ENCODE results near the gene PHF1.
"Not testable (repeated sequence)": the region's sequence is repeated elsewhere in the genome, so short reads cannot be mapped to it uniquely, and the experiment has no call there.

Gene PHF1

DNA sequence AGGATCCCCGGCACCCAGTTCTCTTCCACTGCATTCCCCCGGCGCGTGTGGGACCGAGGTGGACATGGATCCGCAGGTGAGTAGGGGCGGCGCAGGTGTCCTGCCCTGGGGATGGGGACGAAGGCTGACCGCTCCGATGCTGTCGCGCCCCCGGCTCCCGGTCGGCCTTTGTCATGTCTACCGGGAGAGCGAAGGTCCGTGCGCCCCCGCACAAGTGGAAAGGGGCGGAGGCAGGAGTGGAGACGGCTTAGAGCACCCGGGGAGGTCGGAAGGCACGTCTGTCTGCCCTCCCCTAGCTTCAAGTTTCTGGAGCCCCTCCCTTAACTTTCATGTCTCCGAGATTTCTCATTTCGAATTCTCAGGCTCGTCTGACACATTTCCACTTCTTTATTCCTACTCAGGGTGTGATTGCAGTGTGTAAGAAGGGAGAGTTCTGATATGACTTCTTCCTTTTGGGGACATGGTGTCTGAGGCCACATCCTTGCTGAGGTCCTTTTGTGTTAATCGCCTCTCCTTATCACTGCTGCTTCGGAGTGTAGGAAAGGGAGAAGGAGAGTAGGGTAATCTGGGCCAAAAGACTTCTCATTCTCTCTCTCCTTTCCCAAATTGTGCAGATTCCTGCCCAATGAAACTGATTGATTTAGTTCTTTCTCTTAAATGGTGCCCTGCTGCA is 18.8 kb upstream of the PHF1 start:
- DNase-seq, result no peak

DNA sequence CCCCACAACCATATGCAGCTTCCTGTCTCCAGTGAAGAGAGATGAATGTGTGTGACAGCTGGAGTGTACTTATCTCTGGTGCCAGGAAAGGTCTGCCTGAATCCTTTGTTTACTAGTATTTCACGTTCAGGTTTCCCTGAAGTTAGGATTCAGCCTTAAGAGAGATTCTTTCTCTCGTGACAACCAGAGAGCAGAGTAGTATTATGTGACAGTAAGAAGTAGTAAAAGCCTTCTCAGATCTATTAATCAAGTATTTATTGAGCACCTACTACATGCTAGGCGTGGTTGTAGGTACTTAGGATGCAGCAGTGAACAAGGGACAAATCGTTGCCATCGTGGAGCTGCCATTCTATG is 18.2 kb upstream of the PHF1 start:
- no peak for DNase-seq

GRCh38 chr6:33392979-33393378 is 17.8 kb upstream of the PHF1 start:
- DNase-seq, result no peak

GRCh38 chr6:33397541-33397940 is 13.3 kb upstream of the PHF1 start:
- DNase-seq, result no peak

- not testable (repeated sequence) for DNase-seq
Measured at GRCh38 chr6:33398601-33399000, 12.2 kb upstream of the PHF1 start.

DNA sequence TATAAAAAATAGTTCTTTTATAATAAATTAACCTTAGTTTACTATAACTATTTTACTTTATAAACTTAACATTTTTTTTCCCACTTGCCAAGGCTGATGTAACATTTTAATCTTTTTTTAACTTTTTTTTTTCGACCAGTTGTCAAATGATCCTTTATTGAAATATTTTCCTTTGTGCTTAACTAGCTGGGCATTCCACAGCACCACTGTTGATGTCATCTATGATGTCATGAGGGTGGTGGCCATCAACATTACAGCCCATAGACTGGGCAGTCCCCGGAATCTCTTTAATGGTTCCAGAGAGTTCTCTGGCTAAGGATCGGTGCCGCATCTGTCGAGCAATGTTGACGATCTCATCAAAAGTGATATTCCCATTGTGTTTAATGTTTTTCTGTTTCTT is 10.9 kb upstream of the PHF1 start:
- DNase-seq, result not testable (repeated sequence)

DNA sequence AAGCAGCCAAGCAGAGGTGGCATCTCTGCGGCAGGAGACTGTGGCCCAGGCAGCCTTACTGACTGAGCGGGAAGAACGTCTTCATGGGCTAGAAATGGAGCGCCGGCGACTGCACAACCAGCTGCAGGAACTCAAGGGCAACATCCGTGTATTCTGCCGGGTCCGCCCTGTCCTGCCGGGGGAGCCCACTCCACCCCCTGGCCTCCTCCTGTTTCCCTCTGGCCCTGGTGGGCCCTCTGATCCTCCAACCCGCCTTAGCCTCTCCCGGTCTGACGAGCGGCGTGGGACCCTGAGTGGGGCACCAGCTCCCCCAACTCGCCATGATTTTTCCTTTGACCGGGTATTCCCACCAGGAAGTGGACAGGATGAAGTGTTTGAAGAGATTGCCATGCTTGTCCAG is 5.9 kb upstream of the PHF1 start:
- no peak for DNase-seq

DNA sequence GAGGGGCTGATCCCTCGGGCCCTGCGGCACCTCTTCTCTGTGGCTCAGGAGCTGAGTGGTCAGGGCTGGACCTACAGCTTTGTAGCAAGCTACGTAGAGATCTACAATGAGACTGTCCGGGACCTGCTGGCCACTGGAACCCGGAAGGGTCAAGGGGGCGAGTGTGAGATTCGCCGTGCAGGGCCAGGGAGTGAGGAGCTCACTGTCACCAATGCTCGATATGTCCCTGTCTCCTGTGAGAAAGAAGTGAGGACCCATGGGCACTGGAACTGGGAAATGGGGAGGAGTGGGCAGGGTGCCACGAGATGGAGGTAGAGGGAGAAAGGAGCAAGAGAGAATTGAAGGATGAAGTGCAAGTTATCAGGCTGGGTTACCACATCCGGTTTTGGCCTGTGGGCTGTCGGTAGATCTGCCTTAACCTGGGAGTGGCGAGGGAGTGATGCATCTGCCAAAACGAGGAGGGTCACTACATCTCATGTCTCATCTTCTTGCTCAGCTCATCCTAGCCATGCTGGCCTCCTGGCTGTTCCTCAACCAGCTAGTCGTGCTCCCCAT is 5.4 kb upstream of the PHF1 start:
- DNase-seq, result no peak

GRCh38 chr6:33406126-33406525 is 4.7 kb upstream of the PHF1 start:
- DNase-seq, result no peak

DNA sequence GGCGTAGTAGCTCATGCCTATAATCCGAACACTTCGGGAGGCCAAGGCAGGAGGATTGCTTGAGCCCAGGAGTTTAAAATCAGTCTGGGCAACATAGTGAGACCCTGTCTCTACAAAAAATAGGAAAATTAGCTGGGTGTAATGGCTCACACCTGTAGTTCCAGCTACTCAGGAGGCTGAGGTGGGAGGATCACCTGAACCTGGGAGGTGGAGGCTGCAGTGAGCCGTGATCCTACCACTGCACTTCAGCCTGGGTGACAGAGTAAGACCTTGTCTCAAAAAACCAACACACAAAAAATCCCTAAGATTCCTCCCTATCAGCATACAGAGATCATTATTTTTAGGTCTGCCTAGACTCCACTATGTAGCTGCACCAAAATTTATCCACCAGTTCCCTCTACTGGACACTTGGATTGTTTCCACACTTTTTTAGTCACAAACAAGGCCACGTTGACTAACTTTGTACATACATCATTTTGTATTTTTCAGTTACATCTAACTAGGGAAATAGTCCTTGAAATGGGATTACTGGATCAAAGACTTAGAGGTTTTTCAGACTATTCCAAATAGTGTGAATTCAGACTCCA is 3.6 kb upstream of the PHF1 start:
- no peak for DNase-seq

- peak; percentile 94 to 96 for DNase-seq
Measured at GRCh38 chr6:33410050-33410710, 634 bp upstream of the PHF1 start.

DNA sequence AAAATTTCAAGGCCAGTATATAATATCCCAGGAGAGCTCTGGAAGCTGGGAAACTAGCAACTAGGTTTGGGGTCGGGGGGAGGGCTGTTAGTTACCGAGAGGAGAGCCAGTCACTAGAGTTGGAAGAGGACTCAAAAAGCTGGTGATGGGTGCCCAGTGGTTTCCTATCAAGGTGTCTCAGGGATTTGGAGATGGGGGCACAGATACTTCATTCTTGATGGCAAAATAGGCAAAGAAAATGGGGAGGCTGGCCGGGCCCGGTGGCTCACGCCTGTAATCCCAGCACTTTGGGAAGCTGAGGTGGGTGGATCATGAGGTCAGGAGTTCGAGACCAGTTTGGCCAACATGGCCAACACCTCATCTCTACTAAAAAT is 805 bp downstream of the PHF1 start:
- DNase-seq, result no peak

- DNase-seq, result no peak
Measured at GRCh38 chr6:33412140-33413009, 1.6 kb downstream of the PHF1 start.

DNA sequence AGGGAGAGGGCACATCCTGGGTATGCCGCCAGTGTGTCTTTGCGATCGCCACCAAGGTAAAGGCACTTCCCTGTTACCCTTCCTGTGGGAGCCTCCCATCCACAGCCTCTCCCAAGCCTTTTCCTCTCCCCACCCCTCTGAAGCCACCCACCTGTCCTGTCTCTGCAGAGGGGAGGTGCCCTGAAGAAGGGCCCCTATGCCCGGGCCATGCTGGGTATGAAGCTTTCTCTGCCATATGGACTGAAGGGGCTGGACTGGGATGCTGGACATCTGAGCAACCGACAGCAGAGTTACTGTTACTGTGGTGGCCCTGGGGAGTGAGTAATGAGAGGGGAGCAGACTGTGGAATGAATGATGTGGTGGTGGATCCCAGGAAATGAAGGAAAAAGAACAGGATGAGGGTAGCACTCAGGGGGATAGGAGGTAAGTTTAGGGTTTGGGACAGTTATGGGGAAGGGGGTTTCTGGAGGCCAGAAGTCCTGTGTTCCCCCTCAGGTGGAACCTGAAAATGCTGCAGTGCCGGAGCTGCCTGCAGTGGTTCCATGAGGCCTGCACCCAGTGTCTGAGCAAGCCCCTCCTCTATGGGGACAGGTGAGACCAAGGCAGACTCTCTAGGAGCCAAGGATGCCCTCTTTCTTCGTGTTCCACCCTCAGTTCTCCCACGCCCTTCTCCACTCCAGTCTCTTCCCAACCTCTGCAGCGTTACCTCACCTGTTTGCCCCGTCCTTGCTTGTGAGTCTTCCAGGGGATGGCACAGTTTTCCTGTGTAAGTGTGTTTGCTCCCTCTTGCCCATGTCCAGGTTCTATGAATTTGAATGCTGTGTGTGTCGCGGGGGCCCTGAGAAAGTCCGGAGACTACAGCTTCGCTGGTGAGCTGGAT is 2.7 kb downstream of the PHF1 start:
- DNase-seq, result no peak

- no peak for DNase-seq
Measured at GRCh38 chr6:33414592-33415271, 3.9 kb downstream of the PHF1 start.

- no peak for DNase-seq
Measured at GRCh38 chr6:33415831-33416230, 5.0 kb downstream of the PHF1 start.

DNA sequence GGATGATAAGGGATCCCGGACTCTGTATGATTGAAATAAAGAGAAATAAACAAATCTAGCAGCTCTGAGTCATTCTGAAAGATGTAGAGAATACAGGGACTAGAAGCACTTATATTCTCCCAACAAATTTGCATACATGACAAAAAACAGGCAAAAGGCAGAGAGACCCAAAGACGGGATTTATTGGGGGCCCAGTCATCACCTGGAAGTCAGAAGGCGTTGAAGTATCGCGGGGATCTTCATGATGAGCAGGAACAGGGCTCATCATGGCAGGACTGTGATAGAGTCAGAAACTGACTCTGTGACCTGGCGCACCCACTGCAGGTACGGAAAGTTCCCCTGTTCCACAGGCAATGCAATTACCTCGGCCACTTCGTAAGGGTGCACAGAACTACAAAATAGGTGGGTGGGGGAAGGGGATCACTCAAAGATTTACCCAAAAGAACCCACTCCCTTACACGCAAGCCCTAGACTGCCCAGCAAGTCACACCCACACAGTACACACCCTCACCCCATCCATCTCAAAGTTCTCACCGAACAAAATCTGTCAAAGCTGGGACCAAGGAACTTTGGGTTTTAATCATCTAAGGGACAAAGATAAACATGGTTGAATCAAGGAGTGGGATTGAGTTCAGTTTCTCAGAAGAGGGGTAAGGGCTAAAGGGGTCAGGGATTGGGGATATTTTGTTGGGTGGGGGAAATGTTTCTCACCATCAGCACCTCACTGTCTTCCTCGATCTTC is 5.7 kb downstream of the PHF1 start:
- no peak for DNase-seq

- DNase-seq, result no peak
Measured at GRCh38 chr6:33417128-33417902, 6.5 kb downstream of the PHF1 start.

GRCh38 chr6:33417903-33418689 is 7.3 kb downstream of the PHF1 start, which contains the start of gene CUTA:
CUTA (minus strand) TSS chr6:33418107; CDS start chr6:33418000, 107 bp downstream.
- peak; percentile 99 for DNase-seq

Measured in SHP77 (cell line).